HEK293 (cell line): ENCODE data around the gene LDLRAD4.

Source experiments
- CTCF ChIA-PET: fragments of 350-600 bp; formaldehyde crosslinking; extraction: SDS; loops from one replicate; lab custom pipeline; 2021; ENCODE audit warnings: antibody characterized with exemption; lab: Yijun Ruan, JAX
- POLR2A ChIA-PET: fragments of 300-600 bp; formaldehyde crosslinking; extraction: SDS; loops from one replicate; lab custom pipeline; 2020; ENCODE audit warnings: antibody characterized with exemption, inconsistent platforms; lab: Yijun Ruan, JAX
- H3K27ac ChIP-seq: fragments of 200-500 bp; sonication (Bioruptor generic); 2 replicates; pipeline ENCODE4 v1.5.1; 2014; ENCODE audit warnings: low read depth, low read length, control low read depth, inconsistent platforms; ENCODE audit errors: extremely low read depth
- H3K36me3 ChIP-seq, 2 experiments: fragments of 200-500 bp in 1 of 2; sonication (Bioruptor generic) in 1 of 2; 1 replicate in 1 of 2; 2 replicates in 1 of 2; pipeline ENCODE4 v1.5.1; 2014 to 2017; ENCODE audit warnings: inconsistent platforms in 2 of 2, low read length in 2 of 2; ENCODE audit not compliant: control insufficient read depth in 2 of 2, insufficient read depth in 1 of 2
- H3K4me1 ChIP-seq: fragments of 200-500 bp; sonication (Bioruptor generic); 2 replicates; pipeline ENCODE4 v1.5.1; 2014; ENCODE audit warnings: mild to moderate bottlenecking, low read length, inconsistent platforms; ENCODE audit not compliant: control insufficient read depth, insufficient read depth
- H3K4me3 ChIP-seq: 2 replicates; pipeline ENCODE4 v1.5.1; 2011; ENCODE audit warnings: low read depth, mild to moderate bottlenecking, control low read depth, low read length, moderate library complexity
- H3K9me3 ChIP-seq: fragments of 200-500 bp; sonication (Bioruptor generic); 2 replicates; pipeline ENCODE4 v1.5.1; 2014; ENCODE audit warnings: low read depth, low read length, inconsistent platforms; ENCODE audit not compliant: control insufficient read depth, insufficient read depth
- PRDM1 ChIP-seq: fragments of 450-650 bp; formaldehyde crosslinking; IDR thresholded peaks from 2 replicates; pipeline ENCODE4; 2016; ENCODE audit warnings: missing biosample characterization, missing genetic modification characterization
- ZBTB49 ChIP-seq: fragments of 450-650 bp; formaldehyde crosslinking; IDR thresholded peaks from 2 replicates; pipeline ENCODE4 v1.5.1; 2016; ENCODE audit warnings: missing biosample characterization, missing genetic modification characterization, low read depth
- ZNF114 ChIP-seq: fragments of 450-650 bp; formaldehyde crosslinking; IDR thresholded peaks from 2 replicates; pipeline ENCODE4 v1.5.0; 2017; ENCODE audit warnings: missing biosample characterization, missing genetic modification characterization
- ZNF138 ChIP-seq: fragments of 450-650 bp; formaldehyde crosslinking; IDR thresholded peaks from 2 replicates; pipeline ENCODE4 v1.5.1; 2016; ENCODE audit warnings: missing biosample characterization, missing genetic modification characterization, borderline replicate concordance
- ZNF184 ChIP-seq: fragments of 450-650 bp; IDR thresholded peaks from 2 replicates; pipeline ENCODE4 v1.5.1; 2018; ENCODE audit warnings: missing biosample characterization, mild to moderate bottlenecking, missing genetic modification characterization
- ZNF19 ChIP-seq: fragments of 450-650 bp; formaldehyde crosslinking; IDR thresholded peaks from 2 replicates; pipeline ENCODE4; 2016; ENCODE audit warnings: missing biosample characterization, missing genetic modification characterization, low read depth
- ZNF223 ChIP-seq: fragments of 450-650 bp; formaldehyde crosslinking; IDR thresholded peaks from 2 replicates; pipeline ENCODE4 v1.5.1; 2016; ENCODE audit warnings: missing biosample characterization, missing genetic modification characterization
- ZNF521 ChIP-seq: fragments of 450-650 bp; formaldehyde crosslinking; IDR thresholded peaks from 2 replicates; pipeline ENCODE4 v1.5.1; 2017; ENCODE audit warnings: missing biosample characterization, mild to moderate bottlenecking, missing genetic modification characterization
- ZNF529 ChIP-seq: fragments of 450-650 bp; formaldehyde crosslinking; IDR thresholded peaks from 2 replicates; pipeline ENCODE4 v1.5.1; 2017; ENCODE audit warnings: missing genetic modification characterization, missing biosample characterization; ENCODE audit not compliant: insufficient replicate concordance
- ZNF585B ChIP-seq: fragments of 450-650 bp; formaldehyde crosslinking; IDR thresholded peaks from 2 replicates; pipeline ENCODE4 v1.5.1; 2016; ENCODE audit warnings: missing biosample characterization, missing genetic modification characterization
- ZNF600 ChIP-seq: fragments of 450-650 bp; formaldehyde crosslinking; IDR thresholded peaks from 2 replicates; pipeline ENCODE4 v1.5.1; 2016; ENCODE audit warnings: missing biosample characterization, missing genetic modification characterization
- ZNF692 ChIP-seq: fragments of 450-650 bp; formaldehyde crosslinking; IDR thresholded peaks from 2 replicates; pipeline ENCODE4 v1.5.1; 2016; ENCODE audit warnings: missing biosample characterization, missing genetic modification characterization
- ZNF768 ChIP-seq: fragments of 450-650 bp; formaldehyde crosslinking; IDR thresholded peaks from 2 replicates; pipeline ENCODE4 v1.5.1; 2018; ENCODE audit warnings: missing biosample characterization, mild to moderate bottlenecking, missing genetic modification characterization
- ZNF837 ChIP-seq: fragments of 450-650 bp; formaldehyde crosslinking; IDR thresholded peaks from 2 replicates; pipeline ENCODE4 v1.5.1; 2016; ENCODE audit warnings: missing biosample characterization, missing genetic modification characterization
- ZNF843 ChIP-seq: fragments of 450-650 bp; formaldehyde crosslinking; IDR thresholded peaks from 2 replicates; pipeline ENCODE4 v1.5.1; 2016; ENCODE audit warnings: missing biosample characterization, missing genetic modification characterization
- ZSCAN30 ChIP-seq: fragments of 450-650 bp; IDR thresholded peaks from 2 replicates; pipeline ENCODE4 v1.5.1; 2018; ENCODE audit warnings: missing biosample characterization, mild to moderate bottlenecking, missing genetic modification characterization, moderate library complexity
- TF ChIP-seq, protein P1 (sequence below): fragments of 450-650 bp; formaldehyde crosslinking; IDR thresholded peaks from 2 replicates; pipeline ENCODE4 v1.5.1; 2016; ENCODE audit warnings: missing biosample characterization, missing genetic modification characterization

LDLRAD4 gene

GRCh38 chr18:13335903-13336302 lies 117.3 kb downstream of the LDLRAD4 start:
- POLR2A ChIA-PET, result no interaction called here

DNA sequence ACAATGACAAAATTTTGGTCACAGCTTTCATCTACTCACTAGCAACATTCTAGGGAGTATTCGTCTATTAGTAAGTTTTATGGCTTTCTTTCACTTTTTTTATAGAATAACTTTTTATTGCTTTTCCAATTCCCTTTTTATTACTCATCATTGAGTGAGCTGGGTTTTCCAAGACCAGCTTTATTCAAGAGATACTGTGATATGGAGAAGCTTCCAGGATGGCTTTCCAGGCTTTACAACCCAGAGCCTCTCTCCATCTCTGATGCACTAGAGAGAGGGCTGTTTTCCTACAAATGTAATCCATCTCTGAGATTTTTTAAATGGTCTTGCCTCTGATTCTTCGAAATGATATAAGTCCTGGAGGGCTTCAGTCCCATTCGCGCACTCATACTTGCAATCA lies 118.3 kb downstream of the LDLRAD4 start:
- H3K4me1 ChIP-seq, result peaks cover 3% of the 10 kb centered on the region; the same call in 1 of the 2 replicates
- H3K27ac ChIP-seq, result no peak overlapping the region
- H3K9me3 ChIP-seq, result peaks cover 3% of the 10 kb centered on the region
- no peaks in the 10 kb centered on the region for H3K36me3 ChIP-seq
- no peak overlapping the region for H3K4me3 ChIP-seq
- POLR2A ChIA-PET, result no interaction called here
- CTCF ChIA-PET, result no interaction called here
- TF ChIP-seq ZNF837 (tag by site-specific recombination) (no peak), PRDM1 (tag by site-specific recombination) (peak; percentile 26; the same call in 1 of the 2 replicates)

More at GRCh38 chr18:13335903-13336302, 117.3 kb downstream of the LDLRAD4 start:
- Histone ChIP-seq H3K27ac (no peak overlapping the region), H3K9me3 (peaks cover 3% of the 10 kb centered on the region), H3K4me3 (no peak overlapping the region), H3K4me1 (peaks cover 3% of the 10 kb centered on the region; the same call in 1 of the 2 replicates), H3K36me3 (no peaks in the 10 kb centered on the region)
- no peak for TF ChIP-seq ZNF223 (tag by site-specific recombination)
- TF ChIP-seq, protein P1, sequence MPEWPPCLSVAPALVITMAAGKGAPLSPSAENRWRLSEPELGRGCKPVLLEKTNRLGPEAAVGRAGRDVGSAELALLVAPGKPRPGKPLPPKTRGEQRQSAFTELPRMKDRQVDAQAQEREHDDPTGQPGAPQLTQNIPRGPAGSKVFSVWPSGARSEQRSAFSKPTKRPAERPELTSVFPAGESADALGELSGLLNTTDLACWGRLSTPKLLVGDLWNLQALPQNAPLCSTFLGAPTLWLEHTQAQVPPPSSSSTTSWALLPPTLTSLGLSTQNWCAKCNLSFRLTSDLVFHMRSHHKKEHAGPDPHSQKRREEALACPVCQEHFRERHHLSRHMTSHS (tag by site-specific recombination), result no peak
- no peak for TF ChIP-seq ZNF768 (tag by site-specific recombination)
- no peak for TF ChIP-seq ZNF184 (tag by site-specific recombination)
- TF ChIP-seq ZNF521 (tag by site-specific recombination), result no peak
- TF ChIP-seq ZNF600 (tag by site-specific recombination), result no peak
- no peak for TF ChIP-seq ZBTB49 (tag by site-specific recombination)
- no peak for TF ChIP-seq ZNF138 (tag by site-specific recombination)
- TF ChIP-seq ZNF843, result no peak
- CTCF ChIA-PET, result no interaction called here

- H3K4me3 ChIP-seq, result no peak overlapping the region
- H3K27ac ChIP-seq, result no peak overlapping the region
- ChIA-PET POLR2A (interaction anchor here (0.7 kb wide), 1 partner anchor 329 kb away, joined by 6 read pairs; no protein-coding TSS in a partner anchor), CTCF (interaction anchor here (0.6 kb wide), 1 partner anchor 95 kb away, joined by 5 read pairs; no protein-coding TSS in a partner anchor)
- no peaks in the 10 kb centered on the region for H3K36me3 ChIP-seq
- peaks cover 3% of the 10 kb centered on the region; the same call in 1 of the 2 replicates for H3K4me1 ChIP-seq
- peaks cover 3% of the 10 kb centered on the region for H3K9me3 ChIP-seq
- no peak for TF ChIP-seq ZNF837 (tag by site-specific recombination)
- TF ChIP-seq ZSCAN30 (tag by site-specific recombination), result no peak
- no peak for TF ChIP-seq ZNF114 (tag by site-specific recombination)
- TF ChIP-seq ZNF19 (tag by site-specific recombination), result no peak
- no peak for TF ChIP-seq ZNF529
- TF ChIP-seq ZNF692 (tag by site-specific recombination), result no peak
- no peak for TF ChIP-seq ZNF585B (tag by site-specific recombination)
Observed at GRCh38 chr18:13337369-13337768, 118.8 kb downstream of the LDLRAD4 start.
